Karpas-422 (cell line): Measurements from ENCODE around the gene CCNG1. TPM values are rescaled to one million over a fixed set of nuclear protein-coding genes. Genes with fewer than 3 reads are reported as not detected.

ENCODE experiments used
- DNase-seq: peaks from one replicate; pipeline ENCODE4 v3.0.0-alpha.2; 2015
- H2AFZ ChIP-seq: fragments of 200-600 bp; sonication (generic); 2 replicates; pipeline ENCODE4 v1.6.1; 2014; ENCODE audit warnings: antibody characterized with exemption, low read length, mixed read lengths
- H3K27ac ChIP-seq: fragments of 200-600 bp; sonication (generic); 2 replicates; pipeline ENCODE4 v1.5.1; 2014; ENCODE audit warnings: mild to moderate bottlenecking, low read length, moderate library complexity
- H3K27me3 ChIP-seq: fragments of 200-600 bp; sonication (generic); 2 replicates; pipeline ENCODE4 v1.6.1; 2014; ENCODE audit warnings: low read length, mixed read lengths
- H3K36me3 ChIP-seq: fragments of 200-600 bp; sonication (generic); 2 replicates; pipeline ENCODE4 v1.6.1; 2014; ENCODE audit warnings: low read length, mixed read lengths; ENCODE audit not compliant: insufficient read depth
- H3K4me1 ChIP-seq: fragments of 200-600 bp; sonication (generic); 2 replicates; pipeline ENCODE4 v1.6.1; 2014; ENCODE audit warnings: mild to moderate bottlenecking, low read length, mixed read lengths
- H3K4me2 ChIP-seq: fragments of 200-600 bp; sonication (generic); 2 replicates; pipeline ENCODE4 v1.6.1; 2014; ENCODE audit warnings: low read length, low read depth, mild to moderate bottlenecking; ENCODE audit not compliant: poor library complexity, severe bottlenecking
- H3K4me3 ChIP-seq: fragments of 200-600 bp; sonication (generic); 2 replicates; pipeline ENCODE4 v1.5.1; 2014; ENCODE audit warnings: mild to moderate bottlenecking, antibody characterized with exemption, low read length, mixed read lengths
- H3K79me2 ChIP-seq: fragments of 200-600 bp; sonication (generic); 2 replicates; pipeline ENCODE4 v1.6.1; 2014; ENCODE audit warnings: mild to moderate bottlenecking, low read length, mixed read lengths
- H3K9ac ChIP-seq: fragments of 200-600 bp; sonication (generic); 2 replicates; pipeline ENCODE4 v1.6.0; 2014; ENCODE audit warnings: low read length
- H3K9me2 ChIP-seq: fragments of 200-600 bp; sonication (generic), shearing (Covaris generic); replicated peaks from 2 replicates; pipeline ENCODE4 v1.6.0; 2014; ENCODE audit warnings: mild to moderate bottlenecking, low read length, moderate library complexity; ENCODE audit not compliant: insufficient read depth
- H3K9me3 ChIP-seq: fragments of 300-700, 200-600 bp; sonication (generic); 2 replicates; pipeline ENCODE4 v1.6.1; 2014; ENCODE audit warnings: low read length, mixed read lengths
- H4K20me1 ChIP-seq: fragments of 200-600 bp; sonication (generic); 2 replicates; pipeline ENCODE4 v1.6.1; 2014; ENCODE audit warnings: mild to moderate bottlenecking, antibody characterized with exemption, low read length, low read depth; ENCODE audit not compliant: insufficient read depth
- total RNA-seq: library from RNA; depleted of rRNA; stranded (reverse); fragments of >200 nt; shearing (Covaris generic); gene quantifications from 2 replicates; pipeline ENCODE4 v1.2.3, GENCODE V29; 2014; ENCODE audit warnings: low replicate concordance

CCNG1 gene
- total RNA-seq, 1 experiment from 2014 or later: 270 TPM

- Histone ChIP-seq H3K9me3 (no peaks in the 10 kb centered on the region), H3K27ac (peak overlapping the region; percentile 91), H3K9ac (peak overlapping the region; percentile 88), H2AFZ (peak overlapping the region; percentile 84; the same call in 1 of the 2 replicates), H3K4me1 (peaks cover 42% of the 10 kb centered on the region), H3K79me2 (peaks cover 88% of the 10 kb centered on the region), H3K9me2 (no peaks in the 10 kb centered on the region), H3K36me3 (peaks cover 37% of the 10 kb centered on the region), H4K20me1 (no peaks in the 10 kb centered on the region), H3K4me2 (peak overlapping the region; percentile 96), H3K4me3 (peak overlapping the region; percentile 89), H3K27me3 (no peaks in the 10 kb centered on the region)
- no peak for DNase-seq
Measured at GRCh38 chr5:163459462-163459818, 22.0 kb downstream of the CCNG1 start.

- H3K79me2 ChIP-seq: peaks cover 89% of the 10 kb centered on the region
- peak within 1 kb of the TSS; percentile 89 for H3K4me3 ChIP-seq
- H3K36me3 ChIP-seq: peaks cover 38% of the 10 kb centered on the region
- H3K9me3 ChIP-seq: no peaks in the 10 kb centered on the region
- H3K4me2 ChIP-seq: peak within 1 kb of the TSS; percentile 96
- no peaks in the 10 kb centered on the region for H4K20me1 ChIP-seq
- no peaks in the 10 kb centered on the region for H3K27me3 ChIP-seq
- H3K27ac ChIP-seq: peak within 1 kb of the TSS; percentile 91
- no peaks in the 10 kb centered on the region for H3K9me2 ChIP-seq
- H3K4me1 ChIP-seq: peaks cover 39% of the 10 kb centered on the region
- peak within 1 kb of the TSS; percentile 91 for H3K9ac ChIP-seq
- peak; percentile 98 for DNase-seq
- peak within 1 kb of the TSS; percentile 84; the same call in 1 of the 2 replicates for H2AFZ ChIP-seq
Measured at GRCh38 chr5:163459819-163460561, 22.6 kb downstream of the CCNG1 start, which contains the start of gene NUDCD2. Gene NUDCD2 (minus strand): TSS chr5:163460102. CDS start chr5:163460050, 52 bp downstream.

- H3K9ac ChIP-seq: peak within 1 kb of the TSS; percentile 91
Measured at GRCh38 chr5:163460562-163461171, 23.3 kb downstream of the CCNG1 start, which contains the start of gene HMMR. Gene HMMR (plus strand): TSS chr5:163460632. CDS start chr5:163460693, 61 bp downstream.

GRCh38 chr5:163463063-163463435, 25.7 kb downstream of the CCNG1 start:
- H3K4me2 ChIP-seq: peak overlapping the region; percentile 69
- H3K9me2 ChIP-seq: no peaks in the 10 kb centered on the region
- H3K36me3 ChIP-seq: peaks cover 35% of the 10 kb centered on the region; the same call in 1 of the 2 replicates
- no peak overlapping the region for H2AFZ ChIP-seq
- H3K4me3 ChIP-seq: no peak overlapping the region
- no peaks in the 10 kb centered on the region for H4K20me1 ChIP-seq
- peaks cover 27% of the 10 kb centered on the region for H3K4me1 ChIP-seq
- no peaks in the 10 kb centered on the region for H3K9me3 ChIP-seq
- DNase-seq: no peak
- no peaks in the 10 kb centered on the region for H3K27me3 ChIP-seq
- peaks cover 84% of the 10 kb centered on the region for H3K79me2 ChIP-seq
- H3K27ac ChIP-seq: peak overlapping the region; percentile 10; the same call in 1 of the 2 replicates
- no peak overlapping the region for H3K9ac ChIP-seq

More at GRCh38 chr5:163460562-163461171, 23.3 kb downstream of the CCNG1 start, which contains the start of gene HMMR:
- peaks cover 39% of the 10 kb centered on the region for H3K4me1 ChIP-seq
- peak within 1 kb of the TSS; percentile 91 for H3K27ac ChIP-seq
- H3K79me2 ChIP-seq: peaks cover 90% of the 10 kb centered on the region
- peak within 1 kb of the TSS; percentile 89 for H3K4me3 ChIP-seq
- H3K4me2 ChIP-seq: peak within 1 kb of the TSS; percentile 96
- peaks cover 36% of the 10 kb centered on the region for H3K36me3 ChIP-seq
- peak within 1 kb of the TSS; percentile 84; the same call in 1 of the 2 replicates for H2AFZ ChIP-seq
- no peaks in the 10 kb centered on the region for H3K9me3 ChIP-seq
- DNase-seq: peak; percentile 67
- H3K9me2 ChIP-seq: no peaks in the 10 kb centered on the region
- no peaks in the 10 kb centered on the region for H4K20me1 ChIP-seq
- H3K27me3 ChIP-seq: no peaks in the 10 kb centered on the region

- H4K20me1 ChIP-seq: no peaks in the 10 kb centered on the region
- no peak for DNase-seq
- no peak overlapping the region for H3K27ac ChIP-seq
- H3K9ac ChIP-seq: no peak overlapping the region
- H3K27me3 ChIP-seq: no peaks in the 10 kb centered on the region
- peaks cover 70% of the 10 kb centered on the region; the same call in 1 of the 2 replicates for H3K36me3 ChIP-seq
- peaks cover 8% of the 10 kb centered on the region for H3K4me1 ChIP-seq
- no peaks in the 10 kb centered on the region for H3K9me3 ChIP-seq
- H3K79me2 ChIP-seq: peaks cover 61% of the 10 kb centered on the region
- no peak overlapping the region for H2AFZ ChIP-seq
- no peak overlapping the region for H3K4me3 ChIP-seq
- no peaks in the 10 kb centered on the region for H3K9me2 ChIP-seq
- no peak overlapping the region for H3K4me2 ChIP-seq
Measured at GRCh38 chr5:163467682-163468081, 30.3 kb downstream of the CCNG1 start.

GRCh38 chr5:163473635-163474243, 36.3 kb downstream of the CCNG1 start:
- no peaks in the 10 kb centered on the region for H3K27me3 ChIP-seq
- no peak overlapping the region for H3K27ac ChIP-seq
- H3K9me3 ChIP-seq: no peaks in the 10 kb centered on the region
- peak; percentile 52 for DNase-seq
- H3K4me2 ChIP-seq: no peak overlapping the region
- no peaks in the 10 kb centered on the region for H3K4me1 ChIP-seq
- H2AFZ ChIP-seq: no peak overlapping the region
- peaks cover 87% of the 10 kb centered on the region; the same call in 1 of the 2 replicates for H3K36me3 ChIP-seq
- H3K79me2 ChIP-seq: peaks cover 17% of the 10 kb centered on the region; the same call in 1 of the 2 replicates
- H3K9ac ChIP-seq: no peak overlapping the region
- H4K20me1 ChIP-seq: no peaks in the 10 kb centered on the region
- H3K4me3 ChIP-seq: no peak overlapping the region
- no peaks in the 10 kb centered on the region for H3K9me2 ChIP-seq

GRCh38 chr5:163475411-163475810, 38.0 kb downstream of the CCNG1 start:
- H3K9ac ChIP-seq: no peak overlapping the region
- no peaks in the 10 kb centered on the region for H3K27me3 ChIP-seq
- no peak overlapping the region for H3K27ac ChIP-seq
- H4K20me1 ChIP-seq: no peaks in the 10 kb centered on the region
- peaks cover 92% of the 10 kb centered on the region for H3K36me3 ChIP-seq
- no peak for DNase-seq
- H3K9me2 ChIP-seq: no peaks in the 10 kb centered on the region
- no peaks in the 10 kb centered on the region for H3K9me3 ChIP-seq
- H2AFZ ChIP-seq: no peak overlapping the region
- H3K4me3 ChIP-seq: no peak overlapping the region
- no peaks in the 10 kb centered on the region for H3K4me1 ChIP-seq
- no peak overlapping the region for H3K4me2 ChIP-seq
- H3K79me2 ChIP-seq: peaks cover 23% of the 10 kb centered on the region; the same call in 1 of the 2 replicates
